CD4-positive, alpha-beta T cell treated with Interleukin-2 at 100 ng/mL for 4 hours (primary cell): Measurements from ENCODE around the gene ZNF532.

Source experiments
- DNase-seq: peaks from one replicate; pipeline ENCODE4 v3.0.0-alpha.2; 2020; ENCODE audit warnings: low spot score

ZNF532 gene

GRCh38 chr18:58941426-58942099 lies 76.9 kb downstream of the ZNF532 start:
- DNase-seq = no peak

GRCh38 chr18:58943896-58944295 lies 79.2 kb downstream of the ZNF532 start:
- DNase-seq = no peak

GRCh38 chr18:58947136-58947732 lies 82.6 kb downstream of the ZNF532 start:
- no peak for DNase-seq

- DNase-seq = no peak
These were observed 84.4 kb downstream of the ZNF532 start for GRCh38 chr18:58949031-58949430.

- no peak for DNase-seq
These were observed 87.5 kb downstream of the ZNF532 start for GRCh38 chr18:58951986-58952702.

GRCh38 chr18:58952858-58953257 lies 88.2 kb downstream of the ZNF532 start:
- DNase-seq = no peak

GRCh38 chr18:58953627-58954026 lies 89.0 kb downstream of the ZNF532 start:
- no peak for DNase-seq

GRCh38 chr18:58955001-58955400 lies 90.3 kb downstream of the ZNF532 start:
- DNase-seq = no peak

GRCh38 chr18:58955738-58956137 lies 91.1 kb downstream of the ZNF532 start:
- no peak for DNase-seq

GRCh38 chr18:58958628-58959027 lies 94.0 kb downstream of the ZNF532 start:
- DNase-seq = no peak

GRCh38 chr18:58960508-58960907 lies 95.8 kb downstream of the ZNF532 start:
- DNase-seq = no peak

- DNase-seq = no peak
These were observed 96.5 kb downstream of the ZNF532 start for GRCh38 chr18:58960946-58961722.

- DNase-seq = no peak
These were observed 97.7 kb downstream of the ZNF532 start for GRCh38 chr18:58962336-58962735.

- no peak for DNase-seq
These were observed 100.8 kb downstream of the ZNF532 start for GRCh38 chr18:58965291-58966004.

GRCh38 chr18:58966005-58966677 lies 101.5 kb downstream of the ZNF532 start:
- DNase-seq = no peak

GRCh38 chr18:58966704-58967103 lies 102.0 kb downstream of the ZNF532 start:
- DNase-seq = no peak

GRCh38 chr18:58967751-58968254 lies 103.1 kb downstream of the ZNF532 start:
- DNase-seq = no peak

- DNase-seq = no peak
These were observed 106.5 kb downstream of the ZNF532 start for GRCh38 chr18:58970943-58971790.

- DNase-seq = no peak
These were observed 110.6 kb downstream of the ZNF532 start for GRCh38 chr18:58975296-58975695.

GRCh38 chr18:58975781-58976180 lies 111.1 kb downstream of the ZNF532 start:
- DNase-seq = no peak
